ENCODE data around the gene ABCC3. TPM values are rescaled to one million over a fixed set of nuclear protein-coding genes. Genes with fewer than 3 reads are reported as not detected.

The ABCC3 gene
- total and polyA plus RNA-seq, 4 donors = 9.9 to 145 (median 40.3) TPM

GRCh38 chr17:50630524-50631194 lies 4.0 kb upstream of the ABCC3 start:
- peak in 1 of 2 donors; percentile 84 for DNase-seq
- WGBS, 2 donors = 67% methylated on average over 7 of the region's 7 CpGs
- no peak for ATAC-seq (ENCODE audit: low FRiP score)
- H3K36me3 ChIP-seq (ENCODE audit: control insufficient read depth in 1 of 2, insufficient read depth in 2 of 2, low read length in 1 of 2) = no peaks in the 10 kb centered on the region
- H3K4me3 ChIP-seq (ENCODE audit: low read length in 2 of 2) = no peak overlapping the region
- no peaks in the 10 kb centered on the region for H3K9me3 ChIP-seq (ENCODE audit: control insufficient read depth, low read length)
- H3K4me1 ChIP-seq (ENCODE audit: control insufficient read depth in 1 of 2, insufficient read depth in 2 of 2, low read length in 2 of 2) = no peaks in the 10 kb centered on the region
- intact Hi-C loops (cut with DNase I) = loop anchor here (2.0 to 5.0 kb wide), 4 partner anchors 37 to 67 kb away; no protein-coding TSS in a partner anchor
- no peaks in the 10 kb centered on the region for H3K27me3 ChIP-seq (ENCODE audit: control insufficient read depth in 1 of 2, insufficient read depth in 2 of 2, low read length in 1 of 2)
- no peak overlapping the region for H3K27ac ChIP-seq (ENCODE audit: low read depth in 1 of 2, low read length in 2 of 2)

GRCh38 chr17:50631195-50631907 lies 3.3 kb upstream of the ABCC3 start:
- H3K36me3 ChIP-seq (ENCODE audit: control insufficient read depth in 1 of 2, insufficient read depth in 2 of 2, low read length in 1 of 2) = no peaks in the 10 kb centered on the region
- no peaks in the 10 kb centered on the region for H3K9me3 ChIP-seq (ENCODE audit: control insufficient read depth, low read length)
- H3K4me1 ChIP-seq (ENCODE audit: control insufficient read depth in 1 of 2, insufficient read depth in 2 of 2, low read length in 2 of 2) = no peaks in the 10 kb centered on the region
- no peak overlapping the region for H3K4me3 ChIP-seq (ENCODE audit: low read length in 2 of 2)
- DNase-seq (peak in 1 of 2 donors; percentile 74), ATAC-seq (ENCODE audit: low FRiP score) (no peak)
- H3K27ac ChIP-seq (ENCODE audit: low read depth in 1 of 2, low read length in 2 of 2) = no peak overlapping the region
- intact Hi-C loops (cut with DNase I) = loop anchor here (2.0 to 5.0 kb wide), 4 partner anchors 36 to 66 kb away; no protein-coding TSS in a partner anchor
- H3K27me3 ChIP-seq (ENCODE audit: control insufficient read depth in 1 of 2, insufficient read depth in 2 of 2, low read length in 1 of 2) = no peaks in the 10 kb centered on the region
- 38 to 43% methylated on average over 10 to 11 of the region's 11 CpGs for WGBS, 2 donors

GRCh38 chr17:50631908-50632571 lies 2.6 kb upstream of the ABCC3 start:
- Histone ChIP-seq H3K9me3 (ENCODE audit: control insufficient read depth, low read length) (no peaks in the 10 kb centered on the region), H3K27ac (ENCODE audit: low read depth in 1 of 2, low read length in 2 of 2) (no peak overlapping the region), H3K4me1 (ENCODE audit: control insufficient read depth in 1 of 2, insufficient read depth in 2 of 2, low read length in 2 of 2) (no peaks in the 10 kb centered on the region), H3K4me3 (ENCODE audit: low read length in 2 of 2) (no peak overlapping the region), H3K36me3 (ENCODE audit: control insufficient read depth in 1 of 2, insufficient read depth in 2 of 2, low read length in 1 of 2) (no peaks in the 10 kb centered on the region), H3K27me3 (ENCODE audit: control insufficient read depth in 1 of 2, insufficient read depth in 2 of 2, low read length in 1 of 2) (no peaks in the 10 kb centered on the region)
- DNase-seq (peak in 1 of 2 donors; percentile 20), ATAC-seq (ENCODE audit: low FRiP score) (no peak)
- intact Hi-C loops (cut with DNase I) = loop anchor here (2.0 to 5.0 kb wide), 5 partner anchors 31 to 65 kb away; no protein-coding TSS in a partner anchor
- WGBS, 2 donors = 94% methylated on average over 9 of the region's 9 CpGs

GRCh38 chr17:50632637-50633036 lies 2.0 kb upstream of the ABCC3 start:
- ATAC-seq (ENCODE audit: low FRiP score) = no peak
- intact Hi-C loops (cut with DNase I) = loop anchor here (2.0 to 5.0 kb wide), 4 partner anchors 30 to 65 kb away; no protein-coding TSS in a partner anchor
- 84 to 90% methylated on average over 5 of the region's 5 CpGs for WGBS, 2 donors
- Histone ChIP-seq H3K36me3 (ENCODE audit: control insufficient read depth in 1 of 2, insufficient read depth in 2 of 2, low read length in 1 of 2) (no peaks in the 10 kb centered on the region), H3K4me1 (ENCODE audit: control insufficient read depth in 1 of 2, insufficient read depth in 2 of 2, low read length in 2 of 2) (no peaks in the 10 kb centered on the region), H3K27me3 (ENCODE audit: control insufficient read depth in 1 of 2, insufficient read depth in 2 of 2, low read length in 1 of 2) (no peaks in the 10 kb centered on the region), H3K4me3 (ENCODE audit: low read length in 2 of 2) (no peak overlapping the region), H3K9me3 (ENCODE audit: control insufficient read depth, low read length) (no peaks in the 10 kb centered on the region), H3K27ac (ENCODE audit: low read depth in 1 of 2, low read length in 2 of 2) (no peak overlapping the region)
- DNase-seq = peak in 1 of 2 donors; percentile 40

- H3K9me3 ChIP-seq (ENCODE audit: control insufficient read depth, low read length) = no peaks in the 10 kb centered on the region
- WGBS, 2 donors = 97 to 98% methylated on average over 9 of the region's 9 CpGs
- H3K4me1 ChIP-seq (ENCODE audit: control insufficient read depth in 1 of 2, insufficient read depth in 2 of 2, low read length in 2 of 2) = peaks cover 0 to 5% of the 10 kb centered on the region in 2 donors
- DNase-seq (peak in 1 of 2 donors; percentile 56), ATAC-seq (ENCODE audit: low FRiP score) (no peak)
- no peaks in the 10 kb centered on the region for H3K36me3 ChIP-seq (ENCODE audit: control insufficient read depth in 1 of 2, insufficient read depth in 2 of 2, low read length in 1 of 2)
- no peaks in the 10 kb centered on the region for H3K27me3 ChIP-seq (ENCODE audit: control insufficient read depth in 1 of 2, insufficient read depth in 2 of 2, low read length in 1 of 2)
- no peak overlapping the region for H3K4me3 ChIP-seq (ENCODE audit: low read length in 2 of 2)
- no peak overlapping the region for H3K27ac ChIP-seq (ENCODE audit: low read depth in 1 of 2, low read length in 2 of 2)
- intact Hi-C loops (cut with DNase I) = loop anchor here (2.0 to 5.0 kb wide), 4 partner anchors 29 to 64 kb away; no protein-coding TSS in a partner anchor
Observed at GRCh38 chr17:50633683-50634082, 998 bp upstream of the ABCC3 start.

- H3K27ac ChIP-seq (ENCODE audit: low read depth in 1 of 2, low read length in 2 of 2) = no peak overlapping the region
- no peak for ATAC-seq (ENCODE audit: low FRiP score)
- H3K9me3 ChIP-seq (ENCODE audit: control insufficient read depth, low read length) = no peaks in the 10 kb centered on the region
- H3K27me3 ChIP-seq (ENCODE audit: control insufficient read depth in 1 of 2, insufficient read depth in 2 of 2, low read length in 1 of 2) = no peaks in the 10 kb centered on the region
- H3K4me1 ChIP-seq (ENCODE audit: control insufficient read depth in 1 of 2, insufficient read depth in 2 of 2, low read length in 2 of 2) = peaks cover 0 to 5% of the 10 kb centered on the region in 2 donors
- 3 to 4% methylated on average over 49 to 52 of the region's 52 CpGs for WGBS, 2 donors
- DNase-seq = peak in 1 of 2 donors; percentile 78
- H3K4me3 ChIP-seq (ENCODE audit: low read length in 2 of 2) = peak overlapping the region; percentile 42 to 67
- no peaks in the 10 kb centered on the region for H3K36me3 ChIP-seq (ENCODE audit: control insufficient read depth in 1 of 2, insufficient read depth in 2 of 2, low read length in 1 of 2)
- intact Hi-C loops (cut with DNase I) = loop anchor here in 1 of 2 donors (5.0 kb wide), 3 partner anchors 32 to 62 kb away; no protein-coding TSS in a partner anchor
Observed at GRCh38 chr17:50634915-50635731, 442 bp downstream of the ABCC3 start.

GRCh38 chr17:50635732-50635981 lies 976 bp downstream of the ABCC3 start:
- H3K27ac ChIP-seq (ENCODE audit: low read depth in 1 of 2, low read length in 2 of 2) = no peak overlapping the region
- peak overlapping the region in 1 of 2 donors; percentile 67 for H3K4me3 ChIP-seq (ENCODE audit: low read length in 2 of 2)
- H3K4me1 ChIP-seq (ENCODE audit: control insufficient read depth in 1 of 2, insufficient read depth in 2 of 2, low read length in 2 of 2) = peaks cover 0 to 5% of the 10 kb centered on the region in 2 donors
- no peaks in the 10 kb centered on the region for H3K27me3 ChIP-seq (ENCODE audit: control insufficient read depth in 1 of 2, insufficient read depth in 2 of 2, low read length in 1 of 2)
- no peaks in the 10 kb centered on the region for H3K36me3 ChIP-seq (ENCODE audit: control insufficient read depth in 1 of 2, insufficient read depth in 2 of 2, low read length in 1 of 2)
- ATAC-seq (ENCODE audit: low FRiP score) = no peak
- peak in 1 of 2 donors; percentile 39 for DNase-seq
- no peaks in the 10 kb centered on the region for H3K9me3 ChIP-seq (ENCODE audit: control insufficient read depth, low read length)
- intact Hi-C loops (cut with DNase I) = no loop called here
- WGBS, 2 donors = 53 to 64% methylated on average over 3 of the region's 3 CpGs

All from aorta (tissue), 5 donors.